ENCODE measurements around the gene MMP10. TPM values are rescaled to one million over a fixed set of nuclear protein-coding genes. Genes with fewer than 3 reads are reported as not detected.

Gene MMP10
- polyA plus RNA-seq, 1 experiment: 0.87 TPM

- Histone ChIP-seq H3K9me3 (ENCODE audit: control insufficient read depth, insufficient read depth, low read length) (peaks cover 2% of the 10 kb centered on the region; the same call in 1 of the 2 replicates), H3K27ac (ENCODE audit: low read depth, low read length) (no peak within 1 kb of the TSS), H3K27me3 (ENCODE audit: control insufficient read depth, insufficient read depth, low read length) (no peaks in the 10 kb centered on the region), H3K4me3 (ENCODE audit: low read depth, low read length) (no peak within 1 kb of the TSS)
- POLR2A ChIA-PET: no interaction called here
- DNase-seq (ENCODE audit: low read depth, low spot score): no peak
- CTCF ChIA-PET: no interaction called here
- no peak for TF ChIP-seq CTCF (IDR thresholded peaks at IDR 0.05; ENCODE audit: low read depth, low read length)
These were observed 55.4 kb downstream of the MMP10 start, which contains the start of gene MMP8 for GRCh38 chr11:102724904-102725500. TSS of gene MMP8 (minus strand) at chr11:102724954. CDS start at chr11:102724855, 99 bp downstream.

DNA sequence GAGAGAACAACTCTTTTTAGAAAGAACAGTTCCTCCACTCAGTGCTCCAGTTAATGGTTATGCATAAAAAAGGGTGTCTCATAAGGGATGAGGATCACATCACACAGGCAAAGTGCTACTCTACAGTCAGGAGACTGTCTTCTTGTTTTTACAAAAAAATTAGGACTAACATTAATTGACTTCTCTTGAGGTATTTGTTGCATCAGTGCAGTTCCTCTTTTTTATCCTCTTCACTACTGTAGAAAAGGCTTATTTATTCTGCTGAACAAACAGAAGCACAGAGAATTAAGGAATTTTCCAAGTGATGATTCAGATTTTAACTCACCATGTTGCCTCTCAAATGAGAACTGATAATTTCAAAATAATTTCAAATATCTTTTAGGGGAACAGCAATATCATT, 57.6 kb downstream of the MMP10 start:
- TF ChIP-seq CTCF (IDR thresholded peaks at IDR 0.05; ENCODE audit: low read depth, low read length): no peak
- Histone ChIP-seq H3K4me3 (ENCODE audit: low read depth, low read length) (no peak overlapping the region), H3K9me3 (ENCODE audit: control insufficient read depth, insufficient read depth, low read length) (peaks cover 2% of the 10 kb centered on the region; the same call in 1 of the 2 replicates), H3K27ac (ENCODE audit: low read depth, low read length) (no peak overlapping the region), H3K27me3 (ENCODE audit: control insufficient read depth, insufficient read depth, low read length) (no peaks in the 10 kb centered on the region)
- POLR2A ChIA-PET: no interaction called here
- DNase-seq (ENCODE audit: low read depth, low spot score): no peak
- CTCF ChIA-PET: no interaction called here

Other genes starting within 250 kb of the MMP10 start
- gene MMP7, start 249.9 kb downstream of the MMP10 start, polyA plus RNA-seq (2011; rRNA removed): not detected in 2 replicates
- not detected in 2 replicates for gene MMP20, start 155.3 kb downstream of the MMP10 start, polyA plus RNA-seq (2011; rRNA removed)
- gene MMP27, start 74.9 kb downstream of the MMP10 start, polyA plus RNA-seq (2011; rRNA removed): not detected in 2 replicates
- gene MMP8, start 55.7 kb downstream of the MMP10 start, polyA plus RNA-seq (2011; rRNA removed): 0.04 TPM in 1 of 2 replicates, not detected in the other
- 33.8 and 41.2 TPM in 2 replicates for gene MMP1, start 17.5 kb upstream of the MMP10 start, polyA plus RNA-seq (2011; rRNA removed)
- 1.2 and 2.1 TPM in 2 replicates for gene MMP3, start 63.0 kb upstream of the MMP10 start, polyA plus RNA-seq (2011; rRNA removed)
- gene MMP12, start 94.4 kb upstream of the MMP10 start, polyA plus RNA-seq (2011; rRNA removed): not detected in 2 replicates
- not detected in 2 replicates for gene MMP13, start 175.1 kb upstream of the MMP10 start, polyA plus RNA-seq (2011; rRNA removed)